22Rv1 (cell line): ENCODE measurements around the gene PRR33.

Experiments used
- CTCF ChIP-seq: fragments of 450-650 bp; IDR thresholded peaks from 2 replicates; pipeline ENCODE4 v1.5.1; 2017; ENCODE audit warnings: mild to moderate bottlenecking
- ZFX ChIP-seq: fragments of 450-650 bp; IDR thresholded peaks from 2 replicates; pipeline ENCODE4 v1.6.1; 2017; ENCODE audit warnings: antibody characterized with exemption, borderline replicate concordance

DNA sequence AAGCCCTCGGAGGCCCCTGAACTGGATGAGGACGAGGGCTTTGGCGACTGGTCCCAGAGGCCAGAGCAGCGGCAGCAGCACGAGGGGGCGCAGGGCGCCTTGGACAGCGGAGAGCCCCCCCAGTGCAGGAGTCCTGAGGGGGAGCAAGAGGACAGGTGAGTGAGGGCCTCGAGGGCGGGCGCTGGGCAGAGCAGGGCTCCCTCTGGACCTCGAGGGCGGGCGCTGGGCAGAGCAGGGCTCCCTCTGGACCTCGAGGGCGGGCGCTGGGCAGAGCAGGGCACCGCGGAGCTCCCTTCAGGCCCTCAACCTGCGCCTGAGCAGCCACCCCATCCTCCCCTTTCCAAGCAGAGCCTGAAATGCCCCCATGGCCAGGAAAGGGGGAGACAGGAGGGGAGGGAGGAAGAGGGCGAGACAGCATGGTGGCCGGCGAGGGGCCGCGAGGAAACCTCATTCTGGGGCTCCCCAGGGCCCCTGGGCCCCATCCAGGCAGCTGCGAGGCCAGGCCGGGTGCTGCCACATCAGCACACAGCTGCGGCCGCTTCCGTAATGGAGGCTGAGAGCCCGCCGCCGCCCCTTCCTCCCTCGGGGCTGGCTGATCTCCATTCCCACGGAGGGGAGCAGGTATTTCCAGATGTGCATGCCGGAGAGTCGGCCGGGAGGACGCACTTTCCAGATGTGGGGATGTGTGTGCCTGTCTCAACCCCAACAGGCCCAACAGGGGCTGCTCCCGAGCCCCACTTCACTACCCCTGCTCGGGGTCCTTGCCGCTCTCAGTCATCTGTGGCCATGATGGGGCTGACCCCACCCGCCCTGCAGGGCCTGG lies 10.0 kb downstream of the PRR33 start:
- TF ChIP-seq CTCF: no peak
- TF ChIP-seq ZFX: no peak
